Testis (tissue), 5 donors: Measurements from ENCODE around the gene FAM124A. TPM values are rescaled to one million over a fixed set of nuclear protein-coding genes. Genes with fewer than 3 reads are reported as not detected.

ENCODE experiments used
- DNase-seq: peaks from one replicate; pipeline ENCODE4 v3.0.0-alpha.2; 2019
- H3K27ac ChIP-seq, 2 donors: fragments of 200-600 bp; sonication (generic); one replicate each; pipeline ENCODE4 v1.5.1; 2019
- H3K27me3 ChIP-seq: fragments of 200-600 bp; sonication (generic); one replicate; pipeline ENCODE4 v1.5.1; 2019
- H3K36me3 ChIP-seq: fragments of 200-600 bp; sonication (generic); one replicate; pipeline ENCODE4 v1.5.1; 2017; ENCODE audit warnings: low read depth; ENCODE audit errors: missing control alignments
- H3K4me1 ChIP-seq: fragments of 200-600 bp; sonication (generic); one replicate; pipeline ENCODE4 v1.5.1; 2019
- H3K4me3 ChIP-seq, 2 donors: fragments of 200-600 bp; sonication (generic); one replicate each; pipeline ENCODE4 v1.5.1; 2017 to 2019
- H3K9me3 ChIP-seq: fragments of 200-600 bp; sonication (generic); one replicate; pipeline ENCODE4 v1.5.1; 2017
- CTCF ChIP-seq, 3 experiments: fragments of 450-650 bp in 2 of 3; fragments of 200-600 bp in 1 of 3; sonication (generic) in 1 of 3; IDR thresholded peaks; one replicate each; pipeline ENCODE4 v1.5.1; 2016 to 2019; ENCODE audit warnings: antibody characterized with exemption in 3 of 3, mild to moderate bottlenecking in 2 of 3, moderate library complexity in 1 of 3
- POLR2A ChIP-seq: fragments of 450-650 bp; IDR thresholded peaks from one replicate; pipeline ENCODE4 v1.6.1; 2017; ENCODE audit warnings: antibody characterized with exemption, mild to moderate bottlenecking, moderate library complexity
- WGBS, 2 donors: methylation state at CpG; one replicate each; pipeline ENCODE4 v1.1.5; 2018; 5-methylcytosine and 5-hydroxymethylcytosine counted together
- intact Hi-C: fragments of 100-400 bp; cut with DNase I; formaldehyde crosslinking; loops from one replicate; pipeline ENCODE4 v1.15.1; 2023; ENCODE audit warnings: low total_unique reads
- long read RNA-seq, 2 donors: transcript quantifications; one replicate each; lab custom pipeline, GENCODE V29; 2026
- polyA plus RNA-seq: library from polyadenylated mRNA; stranded (reverse); fragments of 350-450 nt; fragmentation: Illumina TruSeq; extraction: RNeasy Lipid Tissue Mini Kit (QIAGEN cat#74804); gene quantifications from one replicate; pipeline ENCODE4 v1.2.3, GENCODE V29; 2014; ENCODE audit warnings: low read depth, low replicate concordance; ENCODE audit not compliant: insufficient read depth
- total RNA-seq, 2 donors: library from RNA; depleted of rRNA; stranded (reverse); fragments of >200 nt; gene quantifications; one replicate each; pipeline ENCODE4 v1.2.3, GENCODE V29; 2016

The FAM124A gene
- total RNA-seq, result 1 to 10 TPM; 2.7 to 3.0 TPM
- 3.4 TPM for polyA plus RNA-seq
- long read RNA-seq, donor 1, result 0 reads
- long read RNA-seq, donor 2, result 0 reads

GRCh38 chr13:51222037-51222685 is at the start of gene FAM124A:
TSS of gene FAM124A (plus strand) at chr13:51222398. CDS start at chr13:51222502, 104 bp downstream.
- TF ChIP-seq CTCF (IDR thresholded peaks at IDR 0.05), result peak in 1 of 3 experiments; percentile 62
- no peak for TF ChIP-seq POLR2A
- H3K4me3 ChIP-seq, result peak within 1 kb of the TSS; percentile 65 to 69
- no peak for DNase-seq
- H3K27me3 ChIP-seq, result no peaks in the 10 kb centered on the region
- no peaks in the 10 kb centered on the region for H3K4me1 ChIP-seq
- intact Hi-C loops, result no loop called here
- no peaks in the 10 kb centered on the region for H3K9me3 ChIP-seq
- H3K27ac ChIP-seq, result no peak within 1 kb of the TSS
- H3K36me3 ChIP-seq, result no peaks in the 10 kb centered on the region
- WGBS, 2 donors, result 0% methylated on average over 5 to 34 of the region's 106 CpGs

- no peak for DNase-seq
- Histone ChIP-seq H3K27ac (no peak overlapping the region), H3K4me3 (no peak overlapping the region), H3K27me3 (no peaks in the 10 kb centered on the region), H3K36me3 (no peaks in the 10 kb centered on the region), H3K4me1 (no peaks in the 10 kb centered on the region), H3K9me3 (no peaks in the 10 kb centered on the region)
- TF ChIP-seq POLR2A (no peak), CTCF (IDR thresholded peaks at IDR 0.05) (no peak)
- intact Hi-C loops, result no loop called here
- 87% methylated on average over 5 to 8 of the region's 8 CpGs for WGBS, 2 donors
These were observed 47.2 kb upstream of the FAM124A start for GRCh38 chr13:51175021-51175420.

- Histone ChIP-seq H3K4me1 (no peaks in the 10 kb centered on the region), H3K9me3 (no peaks in the 10 kb centered on the region), H3K27me3 (no peaks in the 10 kb centered on the region), H3K27ac (no peak overlapping the region), H3K36me3 (no peaks in the 10 kb centered on the region), H3K4me3 (no peak overlapping the region)
- intact Hi-C loops, result no loop called here
- TF ChIP-seq CTCF (IDR thresholded peaks at IDR 0.05) (no peak), POLR2A (no peak)
- no peak for DNase-seq
- 68 to 94% methylated on average over 1 of the region's 1 CpG for WGBS, 2 donors
These were observed 46.6 kb upstream of the FAM124A start for GRCh38 chr13:51175639-51176038.

GRCh38 chr13:51177188-51177587 is 45.0 kb upstream of the FAM124A start:
- H3K36me3 ChIP-seq, result no peaks in the 10 kb centered on the region
- intact Hi-C loops, result no loop called here
- TF ChIP-seq POLR2A (no peak), CTCF (IDR thresholded peaks at IDR 0.05) (no peak)
- no peaks in the 10 kb centered on the region for H3K27me3 ChIP-seq
- no peak overlapping the region for H3K27ac ChIP-seq
- H3K9me3 ChIP-seq, result no peaks in the 10 kb centered on the region
- DNase-seq, result no peak
- 91 to 100% methylated on average over 1 of the region's 1 CpG for WGBS, 2 donors
- H3K4me1 ChIP-seq, result no peaks in the 10 kb centered on the region
- no peak overlapping the region for H3K4me3 ChIP-seq
